ENCODE measurements around the gene SWAP70. TPM values are rescaled to one million over a fixed set of nuclear protein-coding genes. Genes with fewer than 3 reads are reported as not detected.

The SWAP70 gene
- total and polyA plus RNA-seq, 2 of the 13 experiments (the other 11 are each of a cell fraction or from before 2014, with no cell fraction given): 4.6 to 8.7 TPM

DNA sequence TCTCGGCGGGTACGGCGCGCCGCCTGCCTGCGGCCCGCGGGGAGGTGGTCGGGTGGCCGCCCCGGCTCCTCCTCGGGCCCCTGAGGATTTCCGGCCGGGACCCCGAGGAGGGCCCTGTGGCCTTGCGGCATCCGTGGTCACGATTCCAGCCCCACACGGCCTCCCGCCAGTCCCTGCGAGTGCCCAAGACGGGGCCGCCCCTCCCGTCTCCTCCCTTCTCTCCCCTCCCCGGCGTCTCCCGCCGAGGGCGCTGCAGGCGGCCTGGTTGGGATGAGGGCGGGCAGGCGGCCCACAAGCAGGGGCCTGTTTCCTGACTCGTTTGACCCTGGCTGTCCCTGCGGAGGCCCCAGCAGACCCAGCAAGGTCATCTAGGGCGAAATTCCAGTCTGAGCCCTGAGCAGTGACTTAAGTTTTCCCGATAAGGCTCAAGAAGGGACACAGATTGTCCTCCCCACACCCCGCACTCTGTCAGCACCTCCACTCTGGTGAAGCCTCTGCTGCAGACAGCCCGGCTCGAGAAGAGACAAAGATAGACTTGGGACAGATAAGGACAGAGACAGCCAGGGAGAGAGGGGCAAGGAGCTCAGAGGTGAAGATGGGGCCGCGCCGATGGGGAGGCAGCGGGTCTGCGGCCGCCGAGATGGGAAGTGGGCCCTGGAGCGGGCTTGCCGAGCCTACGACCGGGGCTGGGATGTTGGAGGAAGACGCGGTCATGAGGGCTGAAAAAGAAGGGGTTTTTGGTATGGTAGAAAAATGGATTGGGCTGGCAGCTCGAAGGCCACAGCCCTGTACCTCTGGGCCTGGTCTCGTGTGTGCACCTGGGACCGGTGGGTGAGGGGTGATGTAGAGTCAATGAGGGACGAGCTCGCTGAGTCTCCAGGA, 95.0 kb downstream of the SWAP70 start (continued):
- TF ChIP-seq ZNF547 (CRISPR knock-in tag; IDR thresholded peaks at IDR 0.05) (no peak; the same call in 1 of the 2 replicates), NFATC3 (CRISPR knock-in tag; IDR thresholded peaks at IDR 0.05) (no peak), ZNF468 (CRISPR knock-in tag; IDR thresholded peaks at IDR 0.05) (no peak; the same call in 1 of the 2 replicates), ZNF282 (IDR thresholded peaks at IDR 0.05; ENCODE audit: partially characterized antibody) (no peak), SUZ12 (IDR thresholded peaks at IDR 0.05; ENCODE audit: low read depth, low read length) (no peak), ZNF235 (CRISPR knock-in tag; IDR thresholded peaks at IDR 0.05; ENCODE audit: borderline replicate concordance) (no peak), ZNF564 (CRISPR knock-in tag; IDR thresholded peaks at IDR 0.05) (peak; percentile 19; the same call in 1 of the 2 replicates), CHD2 (IDR thresholded peaks at IDR 0.05; ENCODE audit: low read depth, low read length) (no peak), SATB2 (CRISPR knock-in tag; IDR thresholded peaks at IDR 0.05) (no peak), ZNF839 (CRISPR knock-in tag; IDR thresholded peaks at IDR 0.05; ENCODE audit: borderline replicate concordance) (no peak)
- TF ChIP-seq, protein P1, sequence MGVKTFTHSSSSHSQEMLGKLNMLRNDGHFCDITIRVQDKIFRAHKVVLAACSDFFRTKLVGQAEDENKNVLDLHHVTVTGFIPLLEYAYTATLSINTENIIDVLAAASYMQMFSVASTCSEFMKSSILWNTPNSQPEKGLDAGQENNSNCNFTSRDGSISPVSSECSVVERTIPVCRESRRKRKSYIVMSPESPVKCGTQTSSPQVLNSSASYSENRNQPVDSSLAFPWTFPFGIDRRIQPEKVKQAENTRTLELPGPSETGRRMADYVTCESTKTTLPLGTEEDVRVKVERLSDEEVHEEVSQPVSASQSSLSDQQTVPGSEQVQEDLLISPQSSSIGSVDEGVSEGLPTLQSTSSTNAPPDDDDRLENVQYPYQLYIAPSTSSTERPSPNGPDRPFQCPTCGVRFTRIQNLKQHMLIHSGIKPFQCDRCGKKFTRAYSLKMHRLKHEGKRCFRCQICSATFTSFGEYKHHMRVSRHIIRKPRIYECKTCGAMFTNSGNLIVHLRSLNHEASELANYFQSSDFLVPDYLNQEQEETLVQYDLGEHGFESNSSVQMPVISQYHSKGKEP (CRISPR knock-in tag; IDR thresholded peaks at IDR 0.05): no peak
- TF ChIP-seq, protein P2, sequence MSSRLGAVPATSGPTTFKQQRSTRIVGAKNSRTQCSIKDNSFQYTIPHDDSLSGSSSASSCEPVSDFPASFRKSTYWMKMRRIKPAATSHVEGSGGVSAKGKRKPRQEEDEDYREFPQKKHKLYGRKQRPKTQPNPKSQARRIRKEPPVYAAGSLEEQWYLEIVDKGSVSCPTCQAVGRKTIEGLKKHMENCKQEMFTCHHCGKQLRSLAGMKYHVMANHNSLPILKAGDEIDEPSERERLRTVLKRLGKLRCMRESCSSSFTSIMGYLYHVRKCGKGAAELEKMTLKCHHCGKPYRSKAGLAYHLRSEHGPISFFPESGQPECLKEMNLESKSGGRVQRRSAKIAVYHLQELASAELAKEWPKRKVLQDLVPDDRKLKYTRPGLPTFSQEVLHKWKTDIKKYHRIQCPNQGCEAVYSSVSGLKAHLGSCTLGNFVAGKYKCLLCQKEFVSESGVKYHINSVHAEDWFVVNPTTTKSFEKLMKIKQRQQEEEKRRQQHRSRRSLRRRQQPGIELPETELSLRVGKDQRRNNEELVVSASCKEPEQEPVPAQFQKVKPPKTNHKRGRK (CRISPR knock-in tag; IDR thresholded peaks at IDR 0.05): no peak
- TF ChIP-seq, protein P3, sequence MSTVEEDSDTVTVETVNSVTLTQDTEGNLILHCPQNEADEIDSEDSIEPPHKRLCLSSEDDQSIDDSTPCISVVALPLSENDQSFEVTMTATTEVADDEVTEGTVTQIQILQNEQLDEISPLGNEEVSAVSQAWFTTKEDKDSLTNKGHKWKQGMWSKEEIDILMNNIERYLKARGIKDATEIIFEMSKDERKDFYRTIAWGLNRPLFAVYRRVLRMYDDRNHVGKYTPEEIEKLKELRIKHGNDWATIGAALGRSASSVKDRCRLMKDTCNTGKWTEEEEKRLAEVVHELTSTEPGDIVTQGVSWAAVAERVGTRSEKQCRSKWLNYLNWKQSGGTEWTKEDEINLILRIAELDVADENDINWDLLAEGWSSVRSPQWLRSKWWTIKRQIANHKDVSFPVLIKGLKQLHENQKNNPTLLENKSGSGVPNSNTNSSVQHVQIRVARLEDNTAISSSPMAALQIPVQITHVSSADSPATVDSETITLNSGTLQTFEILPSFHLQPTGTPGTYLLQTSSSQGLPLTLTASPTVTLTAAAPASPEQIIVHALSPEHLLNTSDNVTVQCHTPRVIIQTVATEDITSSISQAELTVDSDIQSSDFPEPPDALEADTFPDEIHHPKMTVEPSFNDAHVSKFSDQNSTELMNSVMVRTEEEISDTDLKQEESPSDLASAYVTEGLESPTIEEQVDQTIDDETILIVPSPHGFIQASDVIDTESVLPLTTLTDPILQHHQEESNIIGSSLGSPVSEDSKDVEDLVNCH (CRISPR knock-in tag; IDR thresholded peaks at IDR 0.05): no peak
- TF ChIP-seq, protein P4, sequence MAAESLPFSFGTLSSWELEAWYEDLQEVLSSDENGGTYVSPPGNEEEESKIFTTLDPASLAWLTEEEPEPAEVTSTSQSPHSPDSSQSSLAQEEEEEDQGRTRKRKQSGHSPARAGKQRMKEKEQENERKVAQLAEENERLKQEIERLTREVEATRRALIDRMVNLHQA (CRISPR knock-in tag; IDR thresholded peaks at IDR 0.05): no peak; the same call in 1 of the 2 replicates
- TF ChIP-seq, protein P5, sequence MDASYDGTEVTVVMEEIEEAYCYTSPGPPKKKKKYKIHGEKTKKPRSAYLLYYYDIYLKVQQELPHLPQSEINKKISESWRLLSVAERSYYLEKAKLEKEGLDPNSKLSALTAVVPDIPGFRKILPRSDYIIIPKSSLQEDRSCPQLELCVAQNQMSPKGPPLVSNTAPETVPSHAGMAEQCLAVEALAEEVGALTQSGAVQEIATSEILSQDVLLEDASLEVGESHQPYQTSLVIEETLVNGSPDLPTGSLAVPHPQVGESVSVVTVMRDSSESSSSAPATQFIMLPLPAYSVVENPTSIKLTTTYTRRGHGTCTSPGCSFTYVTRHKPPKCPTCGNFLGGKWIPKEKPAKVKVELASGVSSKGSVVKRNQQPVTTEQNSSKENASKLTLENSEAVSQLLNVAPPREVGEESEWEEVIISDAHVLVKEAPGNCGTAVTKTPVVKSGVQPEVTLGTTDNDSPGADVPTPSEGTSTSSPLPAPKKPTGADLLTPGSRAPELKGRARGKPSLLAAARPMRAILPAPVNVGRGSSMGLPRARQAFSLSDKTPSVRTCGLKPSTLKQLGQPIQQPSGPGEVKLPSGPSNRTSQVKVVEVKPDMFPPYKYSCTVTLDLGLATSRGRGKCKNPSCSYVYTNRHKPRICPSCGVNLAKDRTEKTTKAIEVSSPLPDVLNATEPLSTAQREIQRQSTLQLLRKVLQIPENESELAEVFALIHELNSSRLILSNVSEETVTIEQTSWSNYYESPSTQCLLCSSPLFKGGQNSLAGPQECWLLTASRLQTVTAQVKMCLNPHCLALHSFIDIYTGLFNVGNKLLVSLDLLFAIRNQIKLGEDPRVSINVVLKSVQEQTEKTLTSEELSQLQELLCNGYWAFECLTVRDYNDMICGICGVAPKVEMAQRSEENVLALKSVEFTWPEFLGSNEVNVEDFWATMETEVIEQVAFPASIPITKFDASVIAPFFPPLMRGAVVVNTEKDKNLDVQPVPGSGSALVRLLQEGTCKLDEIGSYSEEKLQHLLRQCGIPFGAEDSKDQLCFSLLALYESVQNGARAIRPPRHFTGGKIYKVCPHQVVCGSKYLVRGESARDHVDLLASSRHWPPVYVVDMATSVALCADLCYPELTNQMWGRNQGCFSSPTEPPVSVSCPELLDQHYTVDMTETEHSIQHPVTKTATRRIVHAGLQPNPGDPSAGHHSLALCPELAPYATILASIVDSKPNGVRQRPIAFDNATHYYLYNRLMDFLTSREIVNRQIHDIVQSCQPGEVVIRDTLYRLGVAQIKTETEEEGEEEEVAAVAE (CRISPR knock-in tag; IDR thresholded peaks at IDR 0.05; ENCODE audit: borderline replicate concordance): no peak
- TF ChIP-seq, protein P6, sequence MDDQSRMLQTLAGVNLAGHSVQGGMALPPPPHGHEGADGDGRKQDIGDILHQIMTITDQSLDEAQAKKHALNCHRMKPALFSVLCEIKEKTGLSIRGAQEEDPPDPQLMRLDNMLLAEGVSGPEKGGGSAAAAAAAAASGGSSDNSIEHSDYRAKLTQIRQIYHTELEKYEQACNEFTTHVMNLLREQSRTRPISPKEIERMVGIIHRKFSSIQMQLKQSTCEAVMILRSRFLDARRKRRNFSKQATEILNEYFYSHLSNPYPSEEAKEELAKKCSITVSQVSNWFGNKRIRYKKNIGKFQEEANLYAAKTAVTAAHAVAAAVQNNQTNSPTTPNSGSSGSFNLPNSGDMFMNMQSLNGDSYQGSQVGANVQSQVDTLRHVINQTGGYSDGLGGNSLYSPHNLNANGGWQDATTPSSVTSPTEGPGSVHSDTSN (CRISPR knock-in tag; IDR thresholded peaks at IDR 0.05; ENCODE audit: borderline replicate concordance): no peak
